Lung microvascular endothelial cell (primary cell): ENCODE measurements around the gene TMEM50A. TPM values are rescaled to one million over a fixed set of nuclear protein-coding genes. Genes with fewer than 3 reads are reported as not detected.
"Not testable (repeated sequence)": the region's sequence is repeated elsewhere in the genome, so short reads cannot be mapped to it uniquely, and the experiment has no call there.

Experiments used
- DNase-seq, 2 donors: peaks; one replicate each; pipeline versions ENCODE4 v3.0.0 to v3.0.0-alpha.2; 2010; ENCODE audit warnings: low read depth in 2 of 2
- total RNA-seq: library from RNA; depleted of rRNA; stranded (reverse); fragments of >200 nt; gene quantifications from 2 replicates; pipeline ENCODE4 v1.2.1, GENCODE V29; 2014

Gene TMEM50A
- total RNA-seq, 1 donor from 2014 or later = 366 TPM

GRCh38 chr1:25387096-25387495 is 49.0 kb downstream of the TMEM50A start:
- peak; percentile 10 to 76 for DNase-seq

DNA sequence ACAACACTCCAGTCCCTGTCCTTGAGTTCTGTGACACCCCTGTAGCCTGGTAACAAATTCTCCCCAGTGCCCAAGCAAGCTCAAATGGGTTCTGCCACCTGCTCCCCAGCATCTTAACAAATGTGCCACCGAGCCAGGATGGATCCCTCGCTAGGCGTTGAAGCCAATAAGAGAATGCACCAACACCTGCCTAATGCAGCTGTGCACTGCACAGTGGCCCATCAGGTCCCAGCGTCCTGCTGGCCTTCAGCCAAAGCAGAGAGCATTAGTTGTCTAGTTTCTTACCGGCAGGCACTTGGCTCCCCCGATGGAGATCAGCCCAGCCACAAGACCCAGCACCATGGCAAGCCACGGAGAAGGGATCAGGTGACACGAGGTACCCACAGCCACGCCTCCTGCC is 50.6 kb downstream of the TMEM50A start:
- not testable (repeated sequence) for DNase-seq

DNA sequence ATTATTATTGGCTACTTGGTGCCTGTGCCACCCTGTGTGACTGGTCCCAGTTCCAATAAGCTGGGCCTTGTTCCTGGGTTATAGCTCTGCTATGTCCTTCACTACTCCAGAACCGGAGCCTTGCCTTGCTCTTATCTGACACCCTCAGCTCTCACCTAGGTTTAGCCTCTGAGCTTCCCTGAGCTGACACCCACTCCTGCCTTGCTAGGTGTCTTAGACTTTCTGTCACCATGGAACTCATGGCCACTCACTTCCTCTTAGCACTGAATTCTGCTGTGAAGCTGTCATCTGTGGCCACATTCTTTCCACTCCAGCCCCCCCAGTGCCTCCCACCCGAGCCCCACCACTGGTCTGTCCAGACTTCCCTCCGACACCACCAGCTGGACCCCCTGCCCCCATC is 51.6 kb downstream of the TMEM50A start:
- not testable (repeated sequence) for DNase-seq

DNA sequence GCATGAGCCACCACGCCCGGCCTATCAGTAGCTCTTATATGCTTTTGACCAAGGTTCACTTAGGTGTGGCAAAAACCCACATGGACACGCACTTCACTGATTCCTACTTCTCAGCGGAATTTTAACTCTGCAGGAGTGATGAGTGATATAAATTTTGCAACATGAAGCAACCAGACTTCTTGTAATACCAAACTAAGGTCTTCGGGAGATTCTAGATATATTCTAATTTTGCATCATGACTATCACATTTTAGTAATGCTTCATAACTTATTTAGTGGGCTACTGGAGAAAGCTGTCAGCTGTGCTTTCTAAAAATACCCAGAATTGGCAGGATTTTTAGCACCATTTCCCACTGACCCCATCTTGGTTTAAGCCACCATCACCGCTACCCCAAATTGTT is 54.7 kb downstream of the TMEM50A start:
- no peak for DNase-seq

DNA sequence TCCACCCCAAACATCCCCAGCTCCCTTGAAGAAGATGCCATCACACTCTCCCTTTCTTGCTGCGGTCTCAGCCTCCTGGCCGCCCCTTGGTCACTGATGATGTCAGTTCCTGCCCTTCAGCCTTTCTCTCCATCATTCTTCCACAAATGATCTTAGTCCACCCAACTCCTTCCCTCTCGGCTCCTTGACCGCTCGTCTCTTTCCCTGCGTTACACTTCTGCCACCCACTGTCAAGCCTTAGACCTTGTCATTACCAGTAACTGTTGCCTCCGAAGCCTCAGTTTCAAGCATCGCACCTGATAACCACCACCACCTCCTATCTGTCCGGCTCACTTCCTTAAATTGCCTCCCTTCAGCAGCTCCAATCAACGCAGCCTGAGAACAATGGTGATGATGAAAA is 59.4 kb downstream of the TMEM50A start:
- not testable (repeated sequence) for DNase-seq

- not testable (repeated sequence) for DNase-seq
Observed at GRCh38 chr1:25398079-25398478, 59.9 kb downstream of the TMEM50A start.

GRCh38 chr1:25402947-25403803 is 65.0 kb downstream of the TMEM50A start:
- not testable (repeated sequence) for DNase-seq

DNA sequence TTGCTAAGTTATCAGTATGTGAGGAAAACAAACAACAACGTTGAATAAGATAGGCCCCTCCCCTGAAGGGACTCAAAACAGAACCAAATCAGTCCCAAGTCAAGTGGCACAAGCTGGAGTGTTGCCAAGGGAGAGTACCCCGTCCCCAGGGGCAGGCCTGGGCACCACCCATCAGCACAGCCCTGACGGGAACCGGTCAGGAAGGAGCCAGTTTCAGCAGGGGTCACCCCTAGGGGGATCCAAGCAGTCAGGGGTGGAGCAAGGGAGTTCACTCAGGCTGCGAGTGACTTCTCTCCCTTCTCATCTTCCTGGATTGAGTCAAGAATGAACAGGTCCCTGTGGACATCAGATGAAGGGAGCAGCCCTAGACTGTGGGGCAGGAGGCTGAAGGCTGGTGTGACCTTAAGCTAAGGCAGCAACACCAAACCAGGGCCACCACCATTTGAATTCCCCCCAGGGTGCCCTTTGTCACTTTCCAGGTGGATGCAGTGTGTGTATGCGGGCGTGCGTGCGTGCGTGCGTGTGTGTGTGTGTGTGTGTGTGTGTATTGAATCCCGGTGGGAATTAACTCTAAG is 67.7 kb downstream of the TMEM50A start:
- not testable (repeated sequence) for DNase-seq

DNA sequence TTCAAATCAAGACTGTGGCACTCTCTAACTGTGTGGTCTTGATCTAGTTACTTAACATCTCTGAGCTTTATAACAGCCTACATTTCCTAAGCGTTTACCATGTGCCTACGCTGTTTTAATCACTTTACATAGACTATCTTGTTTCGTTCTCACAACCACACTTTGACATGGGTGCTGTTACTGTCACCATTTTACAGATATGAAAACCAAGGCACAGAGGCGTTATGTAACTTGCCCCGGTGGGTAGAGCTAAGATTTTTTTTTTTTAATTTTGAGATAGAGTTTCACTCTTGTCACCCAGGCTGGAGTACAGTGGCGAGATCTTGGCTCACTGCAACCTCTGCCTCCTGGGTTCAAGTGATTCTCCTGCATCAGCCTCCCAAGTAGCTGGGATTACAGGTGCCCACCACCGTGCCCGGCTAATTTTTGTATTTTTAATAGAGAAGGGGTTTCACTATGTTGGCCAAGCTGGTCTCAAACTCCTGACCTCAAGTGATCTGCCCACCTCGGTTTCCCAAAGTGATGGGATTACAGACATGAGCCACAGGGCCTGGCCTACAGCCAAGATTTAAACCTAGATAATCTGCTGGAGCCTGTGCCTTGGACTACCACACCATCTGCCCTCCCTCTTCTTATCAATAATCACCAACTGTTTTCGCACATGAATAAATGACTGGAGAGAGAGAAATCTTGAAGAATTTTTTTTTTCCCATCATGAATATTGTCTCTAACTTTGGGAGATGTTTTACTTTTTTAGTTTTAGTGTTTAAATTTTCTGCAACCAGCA is 71.7 kb downstream of the TMEM50A start:
- not testable (repeated sequence) for DNase-seq

Other genes starting within 250 kb of the TMEM50A start
- gene SYF2, start 105.8 kb upstream of the TMEM50A start, total RNA-seq = 27.9 and 31.2 TPM in 2 replicates
- 71.7 and 154 TPM in 2 replicates for gene RSRP1, start 90.9 kb upstream of the TMEM50A start, total RNA-seq
- gene RHD, start 65.8 kb upstream of the TMEM50A start, total RNA-seq = 0.20 and 0.44 TPM in 2 replicates
- gene RHCE, start 82.5 kb downstream of the TMEM50A start, total RNA-seq = 0.60 and 1.3 TPM in 2 replicates
- gene MACO1, start 92.6 kb downstream of the TMEM50A start, total RNA-seq = 15.9 and 21.8 TPM in 2 replicates
- 12.9 and 13.1 TPM in 2 replicates for gene LDLRAP1, start 205.3 kb downstream of the TMEM50A start, total RNA-seq